ENCODE results near the gene RSU1. TPM values are rescaled to one million over a fixed set of nuclear protein-coding genes. Genes with fewer than 3 reads are reported as not detected.

The RSU1 gene
- total and polyA plus RNA-seq, 10 of the 15 experiments (the other 5 are each of a cell fraction or from before 2014, with no cell fraction given), result 49.2 to 139 (median 81.3) TPM

GRCh38 chr10:16586358-16587138 lies 230.7 kb downstream of the RSU1 start (continued):
- TF ChIP-seq ZNF592 (IDR thresholded peaks at IDR 0.05), result no peak
- 0 out of 2 replicates have a peak, but pooled peaks have one; percentile 23 for TF ChIP-seq TAF1 (IDR thresholded peaks at IDR 0.05; ENCODE audit: borderline replicate concordance, low read depth, low read length)
- peak; percentile 93 for TF ChIP-seq MEF2A (IDR thresholded peaks at IDR 0.05; ENCODE audit: insufficient read depth, low read depth, low read length)
- TF ChIP-seq, protein P1, sequence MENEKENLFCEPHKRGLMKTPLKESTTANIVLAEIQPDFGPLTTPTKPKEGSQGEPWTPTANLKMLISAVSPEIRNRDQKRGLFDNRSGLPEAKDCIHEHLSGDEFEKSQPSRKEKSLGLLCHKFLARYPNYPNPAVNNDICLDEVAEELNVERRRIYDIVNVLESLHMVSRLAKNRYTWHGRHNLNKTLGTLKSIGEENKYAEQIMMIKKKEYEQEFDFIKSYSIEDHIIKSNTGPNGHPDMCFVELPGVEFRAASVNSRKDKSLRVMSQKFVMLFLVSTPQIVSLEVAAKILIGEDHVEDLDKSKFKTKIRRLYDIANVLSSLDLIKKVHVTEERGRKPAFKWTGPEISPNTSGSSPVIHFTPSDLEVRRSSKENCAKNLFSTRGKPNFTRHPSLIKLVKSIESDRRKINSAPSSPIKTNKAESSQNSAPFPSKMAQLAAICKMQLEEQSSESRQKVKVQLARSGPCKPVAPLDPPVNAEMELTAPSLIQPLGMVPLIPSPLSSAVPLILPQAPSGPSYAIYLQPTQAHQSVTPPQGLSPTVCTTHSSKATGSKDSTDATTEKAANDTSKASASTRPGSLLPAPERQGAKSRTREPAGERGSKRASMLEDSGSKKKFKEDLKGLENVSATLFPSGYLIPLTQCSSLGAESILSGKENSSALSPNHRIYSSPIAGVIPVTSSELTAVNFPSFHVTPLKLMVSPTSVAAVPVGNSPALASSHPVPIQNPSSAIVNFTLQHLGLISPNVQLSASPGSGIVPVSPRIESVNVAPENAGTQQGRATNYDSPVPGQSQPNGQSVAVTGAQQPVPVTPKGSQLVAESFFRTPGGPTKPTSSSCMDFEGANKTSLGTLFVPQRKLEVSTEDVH (IDR thresholded peaks at IDR 0.05; ENCODE audit: low read depth, partially characterized antibody), result no peak
- no peak for TF ChIP-seq SIN3A (IDR thresholded peaks at IDR 0.05; ENCODE audit: low read depth, low read length)
- peak; percentile 67 for TF ChIP-seq BCL11A (IDR thresholded peaks at IDR 0.05; ENCODE audit: low read depth, low read length)
- TF ChIP-seq KLF5 (IDR thresholded peaks at IDR 0.05; ENCODE audit: partially characterized antibody), result no peak
- TF ChIP-seq PKNOX1 (IDR thresholded peaks at IDR 0.05), result peak; percentile 79
- peak; percentile 87 for TF ChIP-seq SKIL (IDR thresholded peaks at IDR 0.05; ENCODE audit: low read depth, poor library complexity, severe bottlenecking)
- TF ChIP-seq RAD21 (IDR thresholded peaks at IDR 0.05; ENCODE audit: insufficient read depth, low read depth, low read length), result 0 out of 2 replicates have a peak, but pooled peaks have one; percentile 13
- TF ChIP-seq SPI1 (IDR thresholded peaks at IDR 0.05; ENCODE audit: borderline replicate concordance, insufficient read depth, low read depth, low read length), result peak; percentile 64; the same call in 1 of the 2 replicates
- peak; percentile 92 for TF ChIP-seq RUNX3 (IDR thresholded peaks at IDR 0.05; ENCODE audit: low read length)
- TF ChIP-seq LARP7 (IDR thresholded peaks at IDR 0.05), result no peak
- peak; percentile 68 for TF ChIP-seq CBFB (IDR thresholded peaks at IDR 0.05; ENCODE audit: low read depth)
- peak; percentile 7 for TF ChIP-seq SP1 (IDR thresholded peaks at IDR 0.05; ENCODE audit: low read depth, low read length)
- TF ChIP-seq BMI1 (IDR thresholded peaks at IDR 0.05; ENCODE audit: borderline replicate concordance), result no peak
